ENCODE measurements around the gene PSEN1. TPM values are rescaled to one million over a fixed set of nuclear protein-coding genes. Genes with fewer than 3 reads are reported as not detected.

Gene PSEN1
- total and polyA plus RNA-seq, 5 donors = 12.8 to 32.0 (median 28.5) TPM

DNA sequence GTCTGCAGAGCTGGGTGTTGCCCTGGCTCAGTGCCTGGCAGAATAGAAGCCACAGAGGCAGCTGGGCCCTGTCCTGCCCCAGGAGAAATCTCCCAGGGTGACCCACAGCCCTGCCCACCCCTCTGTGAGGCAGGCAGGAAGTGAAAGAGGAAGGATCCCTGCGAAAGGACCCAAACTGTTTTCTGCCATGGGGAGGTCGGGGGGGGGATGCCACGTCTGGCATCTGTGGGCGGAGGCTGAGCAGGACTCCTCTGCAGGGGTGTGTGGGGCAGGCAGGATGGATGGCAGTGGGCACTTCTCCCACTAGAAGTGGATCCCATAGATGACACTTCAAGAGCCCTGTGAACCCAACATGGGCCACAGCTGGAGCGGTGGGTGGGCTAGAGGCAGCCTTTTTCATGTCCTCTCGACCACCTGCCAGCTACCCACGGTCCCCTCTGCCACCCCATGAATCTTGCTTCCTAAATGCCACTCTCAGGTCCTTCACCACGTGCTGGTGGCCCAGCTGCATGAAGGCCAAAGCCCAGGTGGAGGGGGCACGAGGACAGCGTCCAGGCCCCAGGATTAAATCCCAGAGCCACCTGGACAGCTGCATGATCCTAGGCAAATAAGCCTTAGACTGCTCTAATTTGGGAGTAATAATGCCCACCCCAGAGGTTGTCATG lies 104.6 kb downstream of the PSEN1 start:
- intact Hi-C loops (cut with DNase I) = no loop called here
- Histone ChIP-seq H3K27ac (ENCODE audit: low read length) (no peak overlapping the region), H3K4me3 (ENCODE audit: low read length) (no peak overlapping the region), H3K4me1 (ENCODE audit: control insufficient read depth, insufficient read depth, low read length) (peaks cover 9% of the 10 kb centered on the region), H3K9me3 (ENCODE audit: control insufficient read depth, low read length) (no peaks in the 10 kb centered on the region), H3K27me3 (ENCODE audit: control insufficient read depth, insufficient read depth) (no peaks in the 10 kb centered on the region)
- WGBS = 76% methylated on average over 10 of the region's 10 CpGs
- ATAC-seq (no peak), DNase-seq (peak in 2 of 3 donors; percentile 70 to 72)

- no peak for ATAC-seq
- DNase-seq = peak in 2 of 3 donors; percentile 35 to 52
- Histone ChIP-seq H3K4me1 (ENCODE audit: control insufficient read depth, insufficient read depth, low read length) (peaks cover 9% of the 10 kb centered on the region), H3K9me3 (ENCODE audit: control insufficient read depth, low read length) (no peaks in the 10 kb centered on the region), H3K27me3 (ENCODE audit: control insufficient read depth, insufficient read depth) (no peaks in the 10 kb centered on the region), H3K4me3 (ENCODE audit: low read length) (no peak overlapping the region), H3K27ac (ENCODE audit: low read length) (no peak overlapping the region)
- WGBS = 96% methylated on average over 19 of the region's 19 CpGs
- intact Hi-C loops (cut with DNase I) = no loop called here
These were observed 105.3 kb downstream of the PSEN1 start for GRCh38 chr14:73241481-73242165.

DNA sequence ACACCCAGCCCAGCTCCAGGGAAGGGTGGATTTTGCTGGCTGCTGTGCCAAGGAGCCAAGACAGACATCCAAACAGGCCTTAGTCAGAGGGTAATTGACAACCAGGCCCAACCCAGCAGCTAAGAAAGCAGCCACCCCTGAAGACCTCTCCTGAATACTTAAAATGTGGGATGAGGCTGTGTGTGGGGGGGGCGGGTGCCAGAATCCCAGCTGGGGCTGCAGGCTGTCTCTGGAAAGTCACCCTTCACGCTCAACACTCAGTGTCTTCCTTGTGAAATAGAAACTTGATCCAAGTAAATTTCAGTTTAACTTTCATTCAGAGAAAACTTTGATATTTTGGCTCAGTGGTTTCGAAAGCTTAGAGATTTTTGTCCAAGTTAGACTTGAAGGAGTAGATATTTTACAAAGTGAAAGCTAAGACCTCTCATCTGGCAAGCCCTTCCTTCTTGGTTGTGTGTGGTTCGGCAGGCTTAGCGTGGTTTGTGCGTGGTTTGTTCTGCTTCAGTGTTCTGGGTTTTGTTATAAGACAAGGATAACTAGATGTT lies 106.1 kb downstream of the PSEN1 start:
- 70% methylated on average over 6 of the region's 6 CpGs for WGBS
- peaks cover 9% of the 10 kb centered on the region for H3K4me1 ChIP-seq (ENCODE audit: control insufficient read depth, insufficient read depth, low read length)
- H3K27ac ChIP-seq (ENCODE audit: low read length) = no peak overlapping the region

DNA sequence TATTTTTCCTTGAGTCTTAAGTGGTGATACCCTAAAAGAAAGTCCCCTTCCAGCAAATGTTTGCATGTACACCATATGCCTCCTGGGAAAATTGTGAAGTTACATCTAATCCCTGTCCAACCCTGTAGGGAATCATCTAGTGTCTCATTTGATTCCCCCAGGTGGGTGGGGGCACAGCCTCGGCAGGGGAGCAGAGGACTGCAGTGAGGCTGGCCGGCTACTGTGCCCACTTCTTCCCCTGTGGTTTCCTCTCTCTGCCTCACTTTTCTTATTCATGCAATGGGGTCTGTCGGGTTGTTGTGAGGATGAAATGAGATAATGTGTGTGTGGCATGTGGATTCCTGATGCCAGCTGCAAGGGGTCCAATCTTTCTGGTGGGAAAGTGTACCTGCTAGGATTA lies 107.0 kb downstream of the PSEN1 start:
- Histone ChIP-seq H3K4me3 (ENCODE audit: low read length) (no peak overlapping the region), H3K9me3 (ENCODE audit: control insufficient read depth, low read length) (no peaks in the 10 kb centered on the region), H3K27me3 (ENCODE audit: control insufficient read depth, insufficient read depth) (no peaks in the 10 kb centered on the region), H3K4me1 (ENCODE audit: control insufficient read depth, insufficient read depth, low read length) (peaks cover 7% of the 10 kb centered on the region), H3K27ac (ENCODE audit: low read length) (no peak overlapping the region)
- no peak for DNase-seq
- no peak for ATAC-seq
- intact Hi-C loops (cut with DNase I) = no loop called here
- 88% methylated on average over 3 of the region's 3 CpGs for WGBS

More for the DNA sequence above, 106.1 kb downstream of the PSEN1 start:
- peak in 2 of 3 donors; percentile 31 to 49 for DNase-seq
- no peak overlapping the region for H3K4me3 ChIP-seq (ENCODE audit: low read length)
- intact Hi-C loops (cut with DNase I) = no loop called here
- no peaks in the 10 kb centered on the region for H3K27me3 ChIP-seq (ENCODE audit: control insufficient read depth, insufficient read depth)
- H3K9me3 ChIP-seq (ENCODE audit: control insufficient read depth, low read length) = no peaks in the 10 kb centered on the region
- no peak for ATAC-seq

DNA sequence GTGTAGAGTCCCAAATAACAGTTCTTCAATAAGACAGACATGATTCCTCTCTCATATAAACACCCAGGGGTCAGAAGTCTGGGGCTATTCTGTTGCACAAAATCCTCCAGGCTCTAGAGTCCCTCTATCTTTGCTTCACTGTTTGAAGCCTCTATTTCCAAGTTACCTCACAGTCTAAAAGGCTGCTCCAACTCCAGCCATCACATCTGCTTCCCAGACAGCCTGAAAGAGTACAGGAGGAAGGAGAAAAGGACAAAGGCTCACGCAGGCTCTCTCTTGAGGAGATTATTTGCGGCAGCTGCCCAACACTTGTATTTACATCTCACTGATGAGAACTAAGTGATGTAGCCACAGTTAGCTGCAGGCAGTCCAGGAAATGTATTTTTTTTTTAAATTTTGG lies 107.4 kb downstream of the PSEN1 start:
- Histone ChIP-seq H3K27ac (ENCODE audit: low read length) (no peak overlapping the region), H3K4me1 (ENCODE audit: control insufficient read depth, insufficient read depth, low read length) (peaks cover 7% of the 10 kb centered on the region), H3K9me3 (ENCODE audit: control insufficient read depth, low read length) (no peaks in the 10 kb centered on the region), H3K4me3 (ENCODE audit: low read length) (no peak overlapping the region), H3K27me3 (ENCODE audit: control insufficient read depth, insufficient read depth) (no peaks in the 10 kb centered on the region)
- no peak for DNase-seq
- ATAC-seq = no peak
- over 99% methylated on average over 2 of the region's 2 CpGs for WGBS
- intact Hi-C loops (cut with DNase I) = no loop called here

DNA sequence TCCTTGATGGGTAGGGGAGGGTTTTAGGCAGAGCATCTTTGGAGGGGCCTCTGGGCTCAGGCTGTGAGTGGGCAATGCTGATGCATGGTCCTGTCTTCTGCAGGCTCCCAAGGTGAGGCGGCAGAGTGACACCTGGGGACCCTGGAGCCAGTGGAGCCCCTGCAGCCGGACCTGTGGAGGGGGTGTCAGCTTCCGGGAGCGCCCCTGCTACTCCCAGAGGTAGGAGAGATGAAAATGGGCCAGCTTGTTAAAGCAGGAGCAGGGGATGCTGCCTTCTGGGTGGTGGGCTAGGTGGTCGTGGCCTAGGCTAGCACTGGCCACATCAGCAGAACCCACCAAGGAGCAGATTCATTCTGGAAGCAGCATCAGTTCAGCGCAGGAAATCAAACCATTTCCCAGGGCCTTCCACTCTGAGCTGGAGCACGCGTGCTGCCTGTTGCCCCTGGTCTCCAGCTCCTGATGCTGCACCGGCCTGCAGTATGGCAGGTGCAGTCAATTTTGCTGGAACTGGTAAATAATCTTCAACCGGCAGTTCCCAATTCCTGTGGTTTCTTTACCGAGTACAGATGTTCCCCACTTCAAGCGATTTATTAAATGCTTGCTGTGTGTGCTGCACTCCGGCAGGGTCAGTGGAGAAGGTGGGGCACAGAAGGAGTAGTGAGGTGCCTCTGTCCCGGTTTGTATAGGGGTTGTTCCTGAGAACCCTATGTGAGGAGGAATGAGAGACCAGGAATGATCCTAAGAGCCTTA lies 108.4 kb downstream of the PSEN1 start:
- intact Hi-C loops (cut with DNase I) = no loop called here
- ATAC-seq = no peak
- 91% methylated on average over 14 of the region's 14 CpGs for WGBS
- Histone ChIP-seq H3K27ac (ENCODE audit: low read length) (no peak overlapping the region), H3K4me3 (ENCODE audit: low read length) (no peak overlapping the region), H3K4me1 (ENCODE audit: control insufficient read depth, insufficient read depth, low read length) (peaks cover 3% of the 10 kb centered on the region), H3K9me3 (ENCODE audit: control insufficient read depth, low read length) (no peaks in the 10 kb centered on the region), H3K27me3 (ENCODE audit: control insufficient read depth, insufficient read depth) (no peaks in the 10 kb centered on the region)
- peak in 1 of 3 donors; percentile 28 for DNase-seq

GRCh38 chr14:73245480-73246325 lies 109.4 kb downstream of the PSEN1 start:
- no peaks in the 10 kb centered on the region for H3K9me3 ChIP-seq (ENCODE audit: control insufficient read depth, low read length)
- DNase-seq = peak; percentile 76 to 88 (median 87)
- H3K4me3 ChIP-seq (ENCODE audit: low read length) = peak overlapping the region; percentile 67
- ATAC-seq = peak; percentile 87 to 92
- H3K27ac ChIP-seq (ENCODE audit: low read length) = no peak overlapping the region
- WGBS = 15% methylated on average over 64 of the region's 64 CpGs
- intact Hi-C loops (cut with DNase I) = no loop called here
- H3K4me1 ChIP-seq (ENCODE audit: control insufficient read depth, insufficient read depth, low read length) = peaks cover 2% of the 10 kb centered on the region
- H3K27me3 ChIP-seq (ENCODE audit: control insufficient read depth, insufficient read depth) = no peaks in the 10 kb centered on the region

DNA sequence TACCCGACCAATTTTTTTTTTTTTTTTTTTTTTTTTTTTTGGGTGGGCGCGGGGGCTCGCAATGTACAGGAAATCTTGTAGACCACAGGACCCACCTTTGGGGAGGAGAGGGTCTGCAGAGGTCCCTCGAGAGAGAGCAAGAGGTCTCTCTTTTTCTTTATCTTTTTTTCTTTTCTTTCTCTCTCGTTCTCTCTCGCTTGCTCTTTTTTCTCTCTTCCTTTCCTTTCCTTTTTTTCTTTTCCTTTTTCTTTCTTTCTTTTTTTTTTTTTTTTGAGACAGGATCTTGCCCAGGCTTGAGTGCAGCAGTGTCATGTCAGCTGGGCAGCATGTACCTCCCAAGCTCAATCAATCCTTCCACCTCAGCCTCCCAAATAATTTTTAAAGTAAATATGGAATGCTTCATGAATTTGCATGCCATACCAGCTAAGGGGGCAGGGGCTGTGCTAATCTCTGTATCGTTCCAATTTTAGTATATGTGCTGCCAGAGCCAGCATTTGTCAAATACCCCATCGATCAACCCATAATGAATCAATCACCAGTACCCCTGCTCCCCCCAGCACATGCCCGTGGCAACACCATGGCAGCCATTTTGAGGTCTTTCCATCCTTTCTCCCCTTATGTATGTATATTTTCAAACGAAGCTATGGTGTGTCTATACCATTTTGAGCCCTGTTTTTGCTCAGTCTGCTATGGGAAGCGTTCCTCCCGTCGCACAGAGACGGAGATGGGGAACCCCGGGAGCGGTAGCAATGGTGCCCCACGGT lies 110.3 kb downstream of the PSEN1 start:
- 76% methylated on average over 18 of the region's 18 CpGs for WGBS
- DNase-seq = no peak
- peaks cover 2% of the 10 kb centered on the region for H3K4me1 ChIP-seq (ENCODE audit: control insufficient read depth, insufficient read depth, low read length)
- peak overlapping the region; percentile 67 for H3K4me3 ChIP-seq (ENCODE audit: low read length)
- ATAC-seq = no peak
- no peak overlapping the region for H3K27ac ChIP-seq (ENCODE audit: low read length)
- intact Hi-C loops (cut with DNase I) = no loop called here
- no peaks in the 10 kb centered on the region for H3K27me3 ChIP-seq (ENCODE audit: control insufficient read depth, insufficient read depth)
- H3K9me3 ChIP-seq (ENCODE audit: control insufficient read depth, low read length) = no peaks in the 10 kb centered on the region

DNA sequence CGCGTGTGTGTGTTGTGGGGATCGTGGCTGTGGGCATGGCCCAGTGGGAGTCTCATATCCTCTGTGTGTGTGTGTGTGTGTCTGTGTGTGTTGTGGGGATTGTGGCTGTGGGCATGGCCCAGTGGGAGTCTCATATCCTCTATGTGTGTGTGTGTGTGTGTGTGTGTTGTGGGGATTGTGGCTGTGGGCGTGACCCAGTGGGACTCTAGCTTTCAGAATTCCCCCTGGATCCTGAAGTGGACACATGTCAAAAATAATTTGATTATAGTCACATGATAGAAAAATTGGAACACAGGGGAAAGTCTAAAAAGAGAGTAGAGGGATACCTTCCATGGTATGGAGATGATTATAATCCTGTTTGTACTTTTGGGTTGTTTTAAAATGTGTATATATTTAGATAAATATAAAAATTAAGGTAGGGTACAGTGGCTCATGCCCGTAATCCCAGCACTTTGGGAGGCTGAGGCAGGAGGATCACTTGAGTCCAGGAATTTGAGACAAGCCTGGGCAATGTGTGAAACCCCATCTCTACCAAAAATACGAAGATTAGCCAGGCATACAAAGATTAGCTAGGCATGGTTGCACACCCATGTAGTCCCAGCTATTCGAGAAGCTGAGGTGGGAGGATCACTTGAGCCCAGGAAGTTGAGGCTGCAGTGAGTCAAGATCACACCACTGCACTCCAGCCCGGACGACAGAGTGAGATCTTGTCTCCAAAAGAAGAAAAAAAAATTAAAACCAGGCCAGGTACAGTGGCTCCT lies 112.0 kb downstream of the PSEN1 start:
- Histone ChIP-seq H3K27ac (ENCODE audit: low read length) (no peak overlapping the region), H3K4me3 (ENCODE audit: low read length) (no peak overlapping the region)
- 68% methylated on average over 9 of the region's 9 CpGs for WGBS

More for the DNA sequence above, 112.0 kb downstream of the PSEN1 start:
- Histone ChIP-seq H3K27me3 (ENCODE audit: control insufficient read depth, insufficient read depth) (no peaks in the 10 kb centered on the region), H3K4me1 (ENCODE audit: control insufficient read depth, insufficient read depth, low read length) (peaks cover 2% of the 10 kb centered on the region), H3K9me3 (ENCODE audit: control insufficient read depth, low read length) (no peaks in the 10 kb centered on the region)
- DNase-seq (no peak), ATAC-seq (no peak)
- intact Hi-C loops (cut with DNase I) = no loop called here

All from right cardiac atrium (tissue), 5 donors.